ENCODE measurements around the gene FBH1. TPM values are rescaled to one million over a fixed set of nuclear protein-coding genes. Genes with fewer than 3 reads are reported as not detected.

Gene FBH1
- total RNA-seq, 6 experiments from 2014 or later: 30.8 to 38.6 (median 35.8) TPM

DNA sequence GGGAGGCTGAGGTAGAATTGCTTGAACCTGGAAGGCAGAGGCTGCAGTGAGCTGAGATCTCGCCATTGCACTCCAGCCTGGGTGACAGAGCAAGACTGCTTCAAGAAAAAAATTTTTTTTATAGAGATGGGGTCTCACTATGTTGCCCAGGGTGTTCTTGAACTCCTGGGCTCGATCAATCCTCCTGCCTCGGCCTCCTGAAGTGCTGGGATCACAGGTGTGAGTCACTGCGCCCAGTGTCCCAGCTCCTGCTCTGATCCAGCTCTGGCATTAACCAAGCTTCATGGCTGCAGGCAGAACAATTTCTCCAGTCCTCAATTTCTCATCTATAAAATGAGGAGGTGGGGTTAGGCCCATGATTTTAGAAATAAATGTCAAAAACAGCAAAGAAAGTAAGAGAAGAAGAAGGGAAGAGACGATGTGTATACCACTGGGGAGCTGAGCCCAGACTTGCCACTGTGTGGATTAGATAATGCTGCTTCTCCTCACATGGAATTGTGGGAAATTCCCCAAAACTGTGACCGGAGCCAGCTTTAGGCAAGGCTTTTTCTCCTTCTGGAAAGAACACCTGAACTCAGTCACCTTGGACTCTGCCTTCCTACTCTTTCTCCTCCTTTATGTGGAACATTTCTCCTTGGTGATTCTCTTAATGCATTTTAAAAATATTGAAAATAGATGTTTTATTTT lies 61.8 kb downstream of the FBH1 start:
- Histone ChIP-seq H3K4me3 (no peak overlapping the region), H3K4me1 (peaks cover 0 to 17% (median 6%) of the 10 kb centered on the region in 4 donors), H3K36me3 (peaks cover 0 to 21% (median 4%) of the 10 kb centered on the region in 4 donors), H3K9me3 (no peaks in the 10 kb centered on the region), H3K27me3 (no peaks in the 10 kb centered on the region), H3K27ac (peak overlapping the region in 1 of 3 donors; percentile 83)
- DNase-seq (peak in 1 of 3 donors; percentile 12), ATAC-seq (no peak)
- 90% methylated on average over 4 of the region's 6 CpGs for WGBS (ENCODE audit: insufficient coverage, low coverage, low lambda C conversion rate, missing lambda C conversion rate)
- TF ChIP-seq CTCF (IDR thresholded peaks at IDR 0.05): no peak
- no peak for TF ChIP-seq POLR2A (IDR thresholded peaks at IDR 0.05)
- intact Hi-C loops (cut with DNase I): no loop called here

GRCh38 chr10:5952731-5953385 lies 62.8 kb downstream of the FBH1 start:
- Histone ChIP-seq H3K27ac (no peak overlapping the region), H3K4me1 (peaks cover 0 to 17% (median 6%) of the 10 kb centered on the region in 4 donors), H3K9me3 (no peaks in the 10 kb centered on the region), H3K27me3 (no peaks in the 10 kb centered on the region), H3K36me3 (peaks cover 0 to 21% (median 6%) of the 10 kb centered on the region in 4 donors), H3K4me3 (no peak overlapping the region)
- intact Hi-C loops (cut with DNase I): no loop called here
- DNase-seq (peak in 2 of 3 donors; percentile 19 to 33), ATAC-seq (no peak)
- WGBS (ENCODE audit: insufficient coverage, low coverage, low lambda C conversion rate, missing lambda C conversion rate): 96% methylated on average over 17 of the region's 20 CpGs
- TF ChIP-seq POLR2A (IDR thresholded peaks at IDR 0.05) (no peak), CTCF (IDR thresholded peaks at IDR 0.05) (no peak)

DNA sequence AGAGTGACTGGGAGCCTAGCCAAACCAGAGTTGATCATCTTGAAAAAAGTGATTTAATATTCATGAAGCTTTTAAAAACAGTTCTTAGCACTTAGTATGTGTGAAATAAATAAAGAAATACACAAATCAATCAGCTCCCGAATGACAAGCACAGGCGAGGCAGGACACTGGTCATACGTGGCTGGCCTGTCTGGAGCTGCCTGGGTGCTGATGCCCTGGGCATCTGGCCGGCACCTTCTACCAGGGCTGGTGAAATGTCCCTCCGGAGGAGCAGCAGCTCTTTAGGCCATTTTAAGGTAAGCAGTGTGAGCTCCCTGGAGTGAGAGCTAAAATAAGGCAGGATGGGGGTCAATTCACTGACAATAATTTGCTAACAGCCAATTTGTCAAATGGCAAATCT lies 63.6 kb downstream of the FBH1 start:
- H3K36me3 ChIP-seq: peaks cover 0 to 21% (median 7%) of the 10 kb centered on the region in 4 donors
- DNase-seq: peak in 1 of 3 donors; percentile 13

More for the DNA sequence above, 63.6 kb downstream of the FBH1 start:
- H3K27ac ChIP-seq: no peak overlapping the region
- no peak for TF ChIP-seq POLR2A (IDR thresholded peaks at IDR 0.05)
- no peak for TF ChIP-seq CTCF (IDR thresholded peaks at IDR 0.05)
- H3K4me1 ChIP-seq: peaks cover 0 to 17% (median 6%) of the 10 kb centered on the region in 4 donors
- intact Hi-C loops (cut with DNase I): no loop called here
- no peak for ATAC-seq
- no peak overlapping the region for H3K4me3 ChIP-seq
- H3K27me3 ChIP-seq: no peaks in the 10 kb centered on the region
- WGBS (ENCODE audit: insufficient coverage, low coverage, low lambda C conversion rate, missing lambda C conversion rate): 82% methylated on average over 5 of the region's 5 CpGs
- no peaks in the 10 kb centered on the region for H3K9me3 ChIP-seq

All from right lobe of liver (tissue), 6 donors.